HEK293 (cell line): ENCODE results near the gene ANTKMT.

Source experiments
- BCL11B ChIP-seq: fragments of 450-650 bp; formaldehyde crosslinking; IDR thresholded peaks from 2 replicates; pipeline ENCODE4 v1.5.1; 2016; ENCODE audit warnings: low read depth, missing biosample characterization, missing genetic modification characterization
- HOXD13 ChIP-seq: sonication (generic); formaldehyde crosslinking; IDR thresholded peaks from 2 replicates; pipeline ENCODE4 v1.8.0; 2022; ENCODE audit warnings: missing genetic modification reagents, borderline replicate concordance
- IKZF3 ChIP-seq: fragments of 450-650 bp; IDR thresholded peaks from 2 replicates; pipeline ENCODE4 v1.5.0; 2018; ENCODE audit warnings: missing biosample characterization, mild to moderate bottlenecking, missing genetic modification characterization, moderate library complexity
- KLF10 ChIP-seq: fragments of 450-650 bp; IDR thresholded peaks from 2 replicates; pipeline ENCODE4 v1.5.1; 2018; ENCODE audit warnings: missing biosample characterization, mild to moderate bottlenecking, missing genetic modification characterization
- KLF8 ChIP-seq: fragments of 450-650 bp; formaldehyde crosslinking; IDR thresholded peaks from 2 replicates; pipeline ENCODE4 v1.5.1; 2016; ENCODE audit warnings: missing biosample characterization, missing genetic modification characterization
- REPIN1 ChIP-seq: fragments of 450-650 bp; formaldehyde crosslinking; IDR thresholded peaks from 2 replicates; pipeline ENCODE4 v1.5.1; 2017; ENCODE audit warnings: missing biosample characterization, missing genetic modification characterization, low read depth
- ZBTB11 ChIP-seq: fragments of 450-650 bp; formaldehyde crosslinking; conservative IDR thresholded peaks from 2 replicates; pipeline ENCODE4 v1.5.1; 2016; ENCODE audit warnings: low read depth, missing biosample characterization, missing genetic modification characterization
- ZBTB17 ChIP-seq: fragments of 450-650 bp; formaldehyde crosslinking; IDR thresholded peaks from 2 replicates; pipeline ENCODE4 v1.5.1; 2016; ENCODE audit warnings: missing biosample characterization, missing genetic modification characterization
- ZBTB7A ChIP-seq: fragments of 450-650 bp; formaldehyde crosslinking; IDR thresholded peaks from 2 replicates; pipeline ENCODE4 v1.5.1; 2016; ENCODE audit warnings: low read depth, missing biosample characterization, missing genetic modification characterization
- ZNF335 ChIP-seq: fragments of 450-650 bp; formaldehyde crosslinking; conservative IDR thresholded peaks from 2 replicates; pipeline ENCODE4 v1.5.1; 2016; ENCODE audit warnings: missing biosample characterization, missing genetic modification characterization
- ZNF416 ChIP-seq: fragments of 450-650 bp; formaldehyde crosslinking; IDR thresholded peaks from 2 replicates; pipeline ENCODE4 v1.5.1; 2016; ENCODE audit warnings: missing biosample characterization, missing genetic modification characterization
- ZNF449 ChIP-seq: fragments of 450-650 bp; formaldehyde crosslinking; IDR thresholded peaks from 2 replicates; pipeline ENCODE4 v1.5.1; 2017; ENCODE audit warnings: missing biosample characterization, mild to moderate bottlenecking, missing genetic modification characterization, moderate library complexity
- ZNF501 ChIP-seq: fragments of 450-650 bp; formaldehyde crosslinking; IDR thresholded peaks from 2 replicates; pipeline ENCODE4 v1.5.1; 2016; ENCODE audit warnings: missing biosample characterization, missing genetic modification characterization
- ZNF548 ChIP-seq: fragments of 450-650 bp; formaldehyde crosslinking; IDR thresholded peaks from 2 replicates; pipeline ENCODE4 v1.5.1; 2016; ENCODE audit warnings: missing biosample characterization, missing genetic modification characterization
- ZNF561 ChIP-seq: fragments of 450-650 bp; IDR thresholded peaks from 2 replicates; pipeline ENCODE4 v1.5.1; 2018; ENCODE audit warnings: missing biosample characterization, missing genetic modification characterization, borderline replicate concordance
- ZNF580 ChIP-seq: fragments of 450-650 bp; formaldehyde crosslinking; IDR thresholded peaks from 2 replicates; pipeline ENCODE4 v1.5.1; 2016; ENCODE audit warnings: missing biosample characterization, missing genetic modification characterization
- ZNF596 ChIP-seq: fragments of 450-650 bp; IDR thresholded peaks from 2 replicates; pipeline ENCODE4 v1.5.0; 2018; ENCODE audit warnings: missing biosample characterization, mild to moderate bottlenecking, missing genetic modification characterization, moderate library complexity
- ZNF626 ChIP-seq: fragments of 450-650 bp; sonication (Bioruptor Pico); formaldehyde crosslinking; IDR thresholded peaks from 2 replicates; pipeline ENCODE4 v1.5.1; 2018; ENCODE audit warnings: missing biosample characterization, missing genetic modification characterization, inconsistent platforms
- ZNF670 ChIP-seq: fragments of 450-650 bp; formaldehyde crosslinking; IDR thresholded peaks from 2 replicates; pipeline ENCODE4 v1.5.1; 2016; ENCODE audit warnings: missing biosample characterization, missing genetic modification characterization, low read depth
- ZNF677 ChIP-seq: fragments of 450-650 bp; IDR thresholded peaks from 2 replicates; pipeline ENCODE4 v1.5.0; 2018; ENCODE audit warnings: missing biosample characterization, mild to moderate bottlenecking, missing genetic modification characterization, moderate library complexity
- ZNF76 ChIP-seq: fragments of 450-650 bp; formaldehyde crosslinking; IDR thresholded peaks from 2 replicates; pipeline ENCODE4; 2016; ENCODE audit warnings: low read depth, missing biosample characterization, missing genetic modification characterization, borderline replicate concordance
- ZNF791 ChIP-seq: fragments of 450-650 bp; formaldehyde crosslinking; IDR thresholded peaks from 2 replicates; pipeline ENCODE4 v1.5.1; 2016; ENCODE audit warnings: missing biosample characterization, missing genetic modification characterization
- TF ChIP-seq, protein P1 (sequence below): fragments of 450-650 bp; formaldehyde crosslinking; IDR thresholded peaks from 2 replicates; pipeline ENCODE4 v1.5.1; 2017; ENCODE audit warnings: missing biosample characterization, missing genetic modification characterization
- TF ChIP-seq, protein P2 (sequence below): fragments of 450-650 bp; formaldehyde crosslinking; IDR thresholded peaks from 2 replicates; pipeline ENCODE4 v1.5.1; 2016; ENCODE audit warnings: missing biosample characterization, missing genetic modification characterization, low read depth
- TF ChIP-seq, protein P3 (sequence below): fragments of 450-650 bp; formaldehyde crosslinking; IDR thresholded peaks from 2 replicates; pipeline ENCODE4 v1.5.1; 2016; ENCODE audit warnings: missing biosample characterization, missing genetic modification characterization

ANTKMT gene

DNA sequence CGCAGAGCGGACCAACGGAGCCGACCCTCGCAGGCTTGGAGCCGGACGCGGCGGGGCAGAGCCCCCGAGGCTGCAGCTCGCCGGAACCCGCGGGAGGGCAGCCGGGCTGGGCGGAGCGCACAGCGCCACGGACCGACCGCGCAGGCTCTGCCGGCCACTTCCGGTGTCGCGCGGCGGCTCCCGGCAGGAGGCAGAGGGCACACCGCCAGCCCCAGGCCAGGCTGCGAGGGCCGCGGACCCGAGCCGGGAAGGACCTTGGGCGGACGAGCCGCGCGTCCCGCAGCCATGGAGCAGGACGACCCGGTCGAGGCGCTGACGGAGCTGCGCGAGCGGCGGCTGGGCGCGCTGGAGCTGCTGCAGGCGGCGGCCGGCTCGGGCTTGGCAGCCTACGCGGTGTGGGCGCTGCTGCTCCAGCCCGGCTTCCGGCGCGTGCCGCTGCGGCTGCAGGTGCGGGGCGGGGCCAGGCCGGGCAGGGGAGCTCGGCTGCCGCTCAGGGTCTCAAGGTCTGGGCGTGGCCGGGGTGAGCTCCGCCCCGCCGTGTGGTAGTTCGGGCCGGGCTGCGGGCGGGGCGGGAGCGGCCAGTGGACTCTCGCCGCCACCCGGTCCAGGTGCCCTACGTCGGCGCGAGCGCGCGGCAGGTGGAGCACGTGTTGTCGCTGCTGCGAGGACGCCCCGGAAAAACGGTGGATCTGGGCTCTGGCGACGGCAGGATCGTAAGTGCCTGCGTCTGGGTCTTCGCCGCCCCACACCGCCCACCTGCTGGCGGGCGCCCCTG is at the start of gene ANTKMT (continued):
- TF ChIP-seq ZNF561 = peak; percentile 98; the same call in 1 of the 2 replicates
- TF ChIP-seq ZNF449 (tag by site-specific recombination) = peak; percentile 96
- no peak for TF ChIP-seq ZNF791 (tag by site-specific recombination)
- no peak for TF ChIP-seq ZNF416 (tag by site-specific recombination)
- TF ChIP-seq HOXD13 = no peak
- 0 out of 2 replicates have a peak, but pooled peaks have one; percentile 24 for TF ChIP-seq IKZF3
- TF ChIP-seq REPIN1 (tag by site-specific recombination) = no peak
- no peak for TF ChIP-seq ZNF335 (tag by site-specific recombination)
- TF ChIP-seq ZBTB11 (tag by site-specific recombination) = peak; percentile 96
- TF ChIP-seq ZBTB7A = 0 out of 2 replicates have a peak, but pooled peaks have one; percentile 22
- TF ChIP-seq ZNF677 (tag by site-specific recombination) = 0 out of 2 replicates have a peak, but pooled peaks have one; percentile 53
- TF ChIP-seq, protein P1, sequence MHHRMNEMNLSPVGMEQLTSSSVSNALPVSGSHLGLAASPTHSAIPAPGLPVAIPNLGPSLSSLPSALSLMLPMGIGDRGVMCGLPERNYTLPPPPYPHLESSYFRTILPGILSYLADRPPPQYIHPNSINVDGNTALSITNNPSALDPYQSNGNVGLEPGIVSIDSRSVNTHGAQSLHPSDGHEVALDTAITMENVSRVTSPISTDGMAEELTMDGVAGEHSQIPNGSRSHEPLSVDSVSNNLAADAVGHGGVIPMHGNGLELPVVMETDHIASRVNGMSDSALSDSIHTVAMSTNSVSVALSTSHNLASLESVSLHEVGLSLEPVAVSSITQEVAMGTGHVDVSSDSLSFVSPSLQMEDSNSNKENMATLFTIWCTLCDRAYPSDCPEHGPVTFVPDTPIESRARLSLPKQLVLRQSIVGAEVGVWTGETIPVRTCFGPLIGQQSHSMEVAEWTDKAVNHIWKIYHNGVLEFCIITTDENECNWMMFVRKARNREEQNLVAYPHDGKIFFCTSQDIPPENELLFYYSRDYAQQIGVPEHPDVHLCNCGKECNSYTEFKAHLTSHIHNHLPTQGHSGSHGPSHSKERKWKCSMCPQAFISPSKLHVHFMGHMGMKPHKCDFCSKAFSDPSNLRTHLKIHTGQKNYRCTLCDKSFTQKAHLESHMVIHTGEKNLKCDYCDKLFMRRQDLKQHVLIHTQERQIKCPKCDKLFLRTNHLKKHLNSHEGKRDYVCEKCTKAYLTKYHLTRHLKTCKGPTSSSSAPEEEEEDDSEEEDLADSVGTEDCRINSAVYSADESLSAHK (tag by site-specific recombination) = no peak
- no peak for TF ChIP-seq ZNF580 (tag by site-specific recombination)
- peak; percentile 93; the same call in 1 of the 2 replicates for TF ChIP-seq ZNF626
- TF ChIP-seq KLF8 = peak; percentile 47; the same call in 1 of the 2 replicates
- peak; percentile 73; the same call in 1 of the 2 replicates for TF ChIP-seq KLF10 (tag by site-specific recombination)
- no peak for TF ChIP-seq BCL11B (tag by site-specific recombination)
- TF ChIP-seq, protein P2, sequence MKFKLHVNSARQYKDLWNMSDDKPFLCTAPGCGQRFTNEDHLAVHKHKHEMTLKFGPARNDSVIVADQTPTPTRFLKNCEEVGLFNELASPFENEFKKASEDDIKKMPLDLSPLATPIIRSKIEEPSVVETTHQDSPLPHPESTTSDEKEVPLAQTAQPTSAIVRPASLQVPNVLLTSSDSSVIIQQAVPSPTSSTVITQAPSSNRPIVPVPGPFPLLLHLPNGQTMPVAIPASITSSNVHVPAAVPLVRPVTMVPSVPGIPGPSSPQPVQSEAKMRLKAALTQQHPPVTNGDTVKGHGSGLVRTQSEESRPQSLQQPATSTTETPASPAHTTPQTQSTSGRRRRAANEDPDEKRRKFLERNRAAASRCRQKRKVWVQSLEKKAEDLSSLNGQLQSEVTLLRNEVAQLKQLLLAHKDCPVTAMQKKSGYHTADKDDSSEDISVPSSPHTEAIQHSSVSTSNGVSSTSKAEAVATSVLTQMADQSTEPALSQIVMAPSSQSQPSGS (tag by site-specific recombination) = no peak
- TF ChIP-seq ZNF548 (tag by site-specific recombination) = no peak
- no peak for TF ChIP-seq ZNF670 (tag by site-specific recombination)
- TF ChIP-seq, protein P3, sequence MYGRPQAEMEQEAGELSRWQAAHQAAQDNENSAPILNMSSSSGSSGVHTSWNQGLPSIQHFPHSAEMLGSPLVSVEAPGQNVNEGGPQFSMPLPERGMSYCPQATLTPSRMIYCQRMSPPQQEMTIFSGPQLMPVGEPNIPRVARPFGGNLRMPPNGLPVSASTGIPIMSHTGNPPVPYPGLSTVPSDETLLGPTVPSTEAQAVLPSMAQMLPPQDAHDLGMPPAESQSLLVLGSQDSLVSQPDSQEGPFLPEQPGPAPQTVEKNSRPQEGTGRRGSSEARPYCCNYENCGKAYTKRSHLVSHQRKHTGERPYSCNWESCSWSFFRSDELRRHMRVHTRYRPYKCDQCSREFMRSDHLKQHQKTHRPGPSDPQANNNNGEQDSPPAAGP (tag by site-specific recombination) = 0 out of 2 replicates have a peak, but pooled peaks have one; percentile 54
- TF ChIP-seq ZBTB17 = no peak
- TF ChIP-seq ZNF596 (tag by site-specific recombination) = peak; percentile 72
- no peak for TF ChIP-seq ZNF501 (tag by site-specific recombination)
- peak; percentile 49 for TF ChIP-seq ZNF76
